CD14-positive monocyte (primary cell): Measurements from ENCODE around the gene NSMCE1. TPM values are rescaled to one million over a fixed set of nuclear protein-coding genes. Genes with fewer than 3 reads are reported as not detected.
A peak's percentile ranks its signal among the peaks of the same experiment; 100 is the strongest.

Experiments
- DNase-seq, 3 donors: peaks; one replicate each; pipeline ENCODE4 v3.0.0-alpha.2; 2011 to 2022
- H2AFZ ChIP-seq: 2 replicates; pipeline ENCODE4 v1.6.0; 2012; ENCODE audit warnings: mild to moderate bottlenecking, low read depth, low read length, inconsistent platforms; ENCODE audit not compliant: insufficient read depth, poor library complexity, severe bottlenecking
- H3K27ac ChIP-seq, 2 donors: 1 replicate in 1 of 2; 2 replicates in 1 of 2; pipeline ENCODE4 v1.5.1; 2012 to 2013; ENCODE audit warnings: low read length in 2 of 2, control low read depth in 1 of 2, inconsistent platforms in 1 of 2, low read depth in 1 of 2, mild to moderate bottlenecking in 1 of 2
- H3K27me3 ChIP-seq, 2 donors: one replicate each; pipeline versions ENCODE4 v1.6.0 to v1.6.1; 2011 to 2013; ENCODE audit warnings: low read length in 2 of 2; ENCODE audit not compliant: control insufficient read depth in 2 of 2, insufficient read depth in 2 of 2
- H3K36me3 ChIP-seq, 2 donors: replicated peaks in 1 of 2; 1 replicate in 1 of 2; 2 replicates in 1 of 2; pipeline versions ENCODE4 v1.5.1 to v1.6.1; 2012 to 2013; ENCODE audit warnings: low read length in 2 of 2, control low read depth in 1 of 2, inconsistent platforms in 1 of 2, mild to moderate bottlenecking in 1 of 2; ENCODE audit not compliant: insufficient read depth in 2 of 2, control insufficient read depth in 1 of 2
- H3K4me1 ChIP-seq, 2 donors: 1 replicate in 1 of 2; 2 replicates in 1 of 2; pipeline versions ENCODE4 v1.5.1 to v1.6.1; 2012 to 2013; ENCODE audit warnings: low read length in 2 of 2, control low read depth in 1 of 2, inconsistent platforms in 1 of 2, mild to moderate bottlenecking in 1 of 2, moderate library complexity in 1 of 2; ENCODE audit not compliant: insufficient read depth in 2 of 2, control insufficient read depth in 1 of 2
- H3K4me2 ChIP-seq: replicated peaks from 2 replicates; pipeline ENCODE3; 2012; ENCODE audit warnings: low read length, moderate library complexity, mild to moderate bottlenecking; ENCODE audit not compliant: poor library complexity, severe bottlenecking; ENCODE audit errors: extremely low read depth
- H3K4me3 ChIP-seq, 3 experiments: fragments of 200-600 bp in 1 of 3; sonication (generic) in 1 of 3; replicated peaks in 1 of 3; 1 replicate in 2 of 3; 2 replicates in 1 of 3; pipeline ENCODE4 v1.5.1; 2011 to 2013; ENCODE audit warnings: low read length in 3 of 3, mild to moderate bottlenecking in 3 of 3, control low read depth in 2 of 3, low read depth in 2 of 3, inconsistent platforms in 1 of 3, moderate library complexity in 1 of 3
- H3K79me2 ChIP-seq: 2 replicates; pipeline ENCODE4 v1.6.0; 2012; ENCODE audit warnings: mild to moderate bottlenecking, control low read depth, inconsistent platforms, low read length, moderate library complexity; ENCODE audit not compliant: insufficient read depth
- H3K9ac ChIP-seq: 2 replicates; pipeline ENCODE4 v1.6.0; 2017; ENCODE audit warnings: low read length, mild to moderate bottlenecking; ENCODE audit not compliant: insufficient read depth, poor library complexity, severe bottlenecking
- H3K9me3 ChIP-seq, 2 donors: replicated peaks in 1 of 2; 1 replicate in 1 of 2; 2 replicates in 1 of 2; pipeline versions ENCODE4 v1.5.1 to v1.6.1; 2012 to 2013; ENCODE audit warnings: low read length in 2 of 2, control low read depth in 1 of 2; ENCODE audit not compliant: control insufficient read depth in 1 of 2, insufficient read depth in 1 of 2
- H4K20me1 ChIP-seq: 2 replicates; pipeline ENCODE4 v1.6.0; 2012; ENCODE audit warnings: mild to moderate bottlenecking, low read length, control low read depth, moderate library complexity; ENCODE audit not compliant: insufficient read depth
- H3K27ac Mint-ChIP-seq, 7 donors: one replicate each; pipeline ENCODE4 v1.8.0; 2020; ENCODE audit warnings: mild to moderate bottlenecking in 7 of 7, mixed read lengths in 7 of 7, moderate library complexity in 6 of 7, inconsistent platforms in 2 of 7
- H3K27me3 Mint-ChIP-seq, 3 donors: one replicate each; pipeline ENCODE4 v1.8.0; 2021 to 2022; ENCODE audit warnings: low read depth in 3 of 3, mild to moderate bottlenecking in 3 of 3, mixed read lengths in 3 of 3, moderate library complexity in 3 of 3, inconsistent platforms in 1 of 3
- H3K36me3 Mint-ChIP-seq, 2 donors: one replicate each; pipeline ENCODE4 v1.8.0; 2020; ENCODE audit warnings: mixed read lengths in 2 of 2, inconsistent platforms in 1 of 2, mild to moderate bottlenecking in 1 of 2
- H3K4me1 Mint-ChIP-seq: one replicate; pipeline ENCODE4 v1.8.0; 2020; ENCODE audit warnings: mild to moderate bottlenecking, mixed read lengths
- H3K4me3 Mint-ChIP-seq, 2 donors: one replicate each; pipeline ENCODE4 v1.8.0; 2020; ENCODE audit warnings: mild to moderate bottlenecking in 2 of 2, mixed read lengths in 2 of 2, moderate library complexity in 1 of 2
- H3K9me3 Mint-ChIP-seq, 7 donors: one replicate each; pipeline ENCODE4 v1.8.0; 2020 to 2022; ENCODE audit warnings: mixed read lengths in 7 of 7, mild to moderate bottlenecking in 6 of 7, moderate library complexity in 6 of 7, inconsistent platforms in 2 of 7
- WGBS: methylation state at CpG from one replicate; pipeline ENCODE4 v1.1.5; 2013; ENCODE audit warnings: missing lambda C conversion rate; ENCODE audit not compliant: insufficient coverage; 5-methylcytosine and 5-hydroxymethylcytosine counted together
- intact Hi-C, 2 donors: fragments of 100-400 bp; cut with micrococcal nuclease; formaldehyde crosslinking; loops; one replicate each; pipeline versions ENCODE4 v1.15.0 to v1.15.1; 2023
- polyA plus RNA-seq, 3 donors: library from polyadenylated mRNA; depleted of rRNA in 1 of 3; unstranded in 2 of 3; stranded (reverse) in 1 of 3; fragments of 300-500 nt in 2 of 3; fragments of >200 nt in 1 of 3; fragmentation: Illumina TruSeq in 2 of 3; gene quantifications; 1 replicate in 2 of 3; 2 replicates in 1 of 3; pipeline ENCODE4 v1.2.3, GENCODE V29; 2012 to 2021
- TF ChIP-seq, protein P1 (sequence below): fragments of 200-600 bp; IDR thresholded peaks from one replicate; pipeline ENCODE4 v1.8.0; 2022; ENCODE audit warnings: antibody characterized with exemption, mild to moderate bottlenecking

Gene NSMCE1
- polyA plus RNA-seq, 3 donors: 19.6 to 85.2 (median 82.6) TPM

DNA sequence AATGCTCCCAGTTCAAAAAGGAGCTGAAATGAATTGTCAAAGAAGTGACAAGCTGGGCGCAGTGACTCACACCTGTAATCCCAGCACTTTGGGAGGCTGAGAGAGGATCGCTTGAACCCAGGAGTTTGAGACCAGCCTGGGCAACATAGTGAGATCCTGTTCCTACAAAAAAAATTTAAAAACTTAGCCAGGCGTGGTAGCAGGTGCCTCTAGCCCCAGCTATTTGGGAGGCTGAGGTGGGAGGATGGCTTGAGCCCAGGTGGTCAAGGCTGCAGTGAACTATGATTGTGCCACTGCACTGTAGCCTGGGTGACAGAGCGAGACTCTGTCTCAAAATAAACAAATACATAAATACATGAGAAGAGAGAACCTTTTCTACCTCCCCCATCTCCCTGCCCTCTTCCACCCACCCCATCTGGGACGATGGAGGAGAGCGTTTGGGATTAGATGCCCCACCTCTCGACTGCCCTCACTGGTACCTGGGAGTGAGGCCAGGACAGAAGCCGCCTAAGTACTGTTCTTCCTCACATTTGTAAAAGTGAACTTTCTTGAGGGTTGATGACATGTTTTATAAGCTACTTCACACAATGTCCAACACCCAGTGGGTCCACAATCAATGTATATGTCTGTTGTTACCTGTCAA is 47.6 kb upstream of the NSMCE1 start:
- Mint-ChIP-seq H3K4me3 (peak overlapping the region; percentile 88 to 97), H3K4me1 (peaks cover 73% of the 10 kb centered on the region), H3K27me3 (peaks cover 0 to 4% (median 2%) of the 10 kb centered on the region in 3 donors), H3K36me3 (peaks cover 9 to 21% of the 10 kb centered on the region in 2 donors), H3K9me3 (peaks cover 0 to 2% (median 2%) of the 10 kb centered on the region in 7 donors), H3K27ac (peak overlapping the region in 6 of 7 donors; percentile 73 to 98 (median 97))
- intact Hi-C loops: loop anchor here (5.0 to 10.0 kb wide), 2 partner anchors 51 to 79 kb away; partner anchors contain the start of gene NSMCE1 (in 1 of the 2)
- Histone ChIP-seq H2AFZ (no peak overlapping the region), H3K27ac (peak overlapping the region; percentile 77 to 99), H3K4me1 (peaks cover 74 to 78% of the 10 kb centered on the region in 2 donors), H3K79me2 (peaks cover 80% of the 10 kb centered on the region), H3K4me2 (peak overlapping the region; percentile 88), H4K20me1 (peaks cover 62% of the 10 kb centered on the region), H3K36me3 (no peaks in the 10 kb centered on the region), H3K9ac (peak overlapping the region; percentile 100), H3K9me3 (no peaks in the 10 kb centered on the region), H3K27me3 (no peaks in the 10 kb centered on the region), H3K4me3 (peak overlapping the region; percentile 64 to 95 (median 90))
- TF ChIP-seq, protein P1, sequence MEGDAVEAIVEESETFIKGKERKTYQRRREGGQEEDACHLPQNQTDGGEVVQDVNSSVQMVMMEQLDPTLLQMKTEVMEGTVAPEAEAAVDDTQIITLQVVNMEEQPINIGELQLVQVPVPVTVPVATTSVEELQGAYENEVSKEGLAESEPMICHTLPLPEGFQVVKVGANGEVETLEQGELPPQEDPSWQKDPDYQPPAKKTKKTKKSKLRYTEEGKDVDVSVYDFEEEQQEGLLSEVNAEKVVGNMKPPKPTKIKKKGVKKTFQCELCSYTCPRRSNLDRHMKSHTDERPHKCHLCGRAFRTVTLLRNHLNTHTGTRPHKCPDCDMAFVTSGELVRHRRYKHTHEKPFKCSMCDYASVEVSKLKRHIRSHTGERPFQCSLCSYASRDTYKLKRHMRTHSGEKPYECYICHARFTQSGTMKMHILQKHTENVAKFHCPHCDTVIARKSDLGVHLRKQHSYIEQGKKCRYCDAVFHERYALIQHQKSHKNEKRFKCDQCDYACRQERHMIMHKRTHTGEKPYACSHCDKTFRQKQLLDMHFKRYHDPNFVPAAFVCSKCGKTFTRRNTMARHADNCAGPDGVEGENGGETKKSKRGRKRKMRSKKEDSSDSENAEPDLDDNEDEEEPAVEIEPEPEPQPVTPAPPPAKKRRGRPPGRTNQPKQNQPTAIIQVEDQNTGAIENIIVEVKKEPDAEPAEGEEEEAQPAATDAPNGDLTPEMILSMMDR: no peak
- DNase-seq: no peak
- WGBS: 57% methylated on average over 2 of the region's 8 CpGs

GRCh38 chr16:27315333-27316037 is 46.9 kb upstream of the NSMCE1 start:
- peaks cover 0 to 2% (median 2%) of the 10 kb centered on the region in 7 donors for H3K9me3 Mint-ChIP-seq
- peak overlapping the region; percentile 88 to 97 for H3K4me3 Mint-ChIP-seq
- peaks cover 74% of the 10 kb centered on the region for H3K79me2 ChIP-seq

More at GRCh38 chr16:27315333-27316037, 46.9 kb upstream of the NSMCE1 start:
- H3K9me3 ChIP-seq: no peaks in the 10 kb centered on the region
- 50% methylated on average over 4 of the region's 9 CpGs for WGBS
- TF ChIP-seq, protein P1: no peak
- H3K27me3 ChIP-seq: no peaks in the 10 kb centered on the region
- H3K4me3 ChIP-seq: peak overlapping the region; percentile 64 to 95 (median 90)
- H3K9ac ChIP-seq: peak overlapping the region; percentile 100
- H3K4me1 Mint-ChIP-seq: peaks cover 67% of the 10 kb centered on the region
- intact Hi-C loops: loop anchor here (5.0 to 10.0 kb wide), 2 partner anchors 51 to 78 kb away; partner anchors contain the start of gene NSMCE1 (in 1 of the 2)
- peaks cover 0 to 4% (median 3%) of the 10 kb centered on the region in 3 donors for H3K27me3 Mint-ChIP-seq
- H2AFZ ChIP-seq: no peak overlapping the region
- H3K36me3 Mint-ChIP-seq: peaks cover 9 to 20% of the 10 kb centered on the region in 2 donors
- peak; percentile 62 to 85 (median 80) for DNase-seq
- peak overlapping the region; percentile 71 to 98 (median 96) for H3K27ac Mint-ChIP-seq
- peak overlapping the region; percentile 88 for H3K4me2 ChIP-seq
- no peaks in the 10 kb centered on the region for H3K36me3 ChIP-seq
- H4K20me1 ChIP-seq: peaks cover 55% of the 10 kb centered on the region
- H3K4me1 ChIP-seq: peaks cover 67 to 71% of the 10 kb centered on the region in 2 donors
- H3K27ac ChIP-seq: peak overlapping the region; percentile 77 to 99
